Measurements from ENCODE around the gene AP3S2.

The AP3S2 gene

GRCh38 chr15:89812847-89813320 is 80.9 kb downstream of the AP3S2 start:
- TF ChIP-seq CTCF (IDR thresholded peaks at IDR 0.05) = no peak
- Histone ChIP-seq H3K27ac (peak overlapping the region in 1 of 2 donors; percentile 81), H3K4me3 (peak overlapping the region; percentile 78)
- DNase-seq (ENCODE audit: low spot score) = no peak

- no peak for DNase-seq (ENCODE audit: low spot score)
- H3K4me3 ChIP-seq = peak overlapping the region; percentile 78
- H3K27ac ChIP-seq = peak overlapping the region in 1 of 2 donors; percentile 81
- no peak for TF ChIP-seq CTCF (IDR thresholded peaks at IDR 0.05)
Observed at GRCh38 chr15:89812011-89812846, 81.6 kb downstream of the AP3S2 start.

GRCh38 chr15:89810837-89811236 is 83.0 kb downstream of the AP3S2 start:
- H3K4me3 ChIP-seq = no peak overlapping the region
- DNase-seq (ENCODE audit: low spot score) = no peak
- no peak for TF ChIP-seq CTCF (IDR thresholded peaks at IDR 0.05)
- H3K27ac ChIP-seq = no peak overlapping the region

GRCh38 chr15:89809787-89810148 is 84.0 kb downstream of the AP3S2 start:
- DNase-seq (ENCODE audit: low spot score) = no peak
- H3K27ac ChIP-seq = no peak overlapping the region
- no peak for TF ChIP-seq CTCF (IDR thresholded peaks at IDR 0.05)

GRCh38 chr15:89809093-89809786 is 84.6 kb downstream of the AP3S2 start:
- H3K27ac ChIP-seq = no peak overlapping the region
- no peak for DNase-seq (ENCODE audit: low spot score)

More at GRCh38 chr15:89809787-89810148, 84.0 kb downstream of the AP3S2 start:
- H3K4me3 ChIP-seq = no peak overlapping the region

GRCh38 chr15:89808160-89808870 is 85.5 kb downstream of the AP3S2 start:
- H3K4me3 ChIP-seq = no peak overlapping the region
- no peak for DNase-seq (ENCODE audit: low spot score)
- TF ChIP-seq CTCF (IDR thresholded peaks at IDR 0.05) = no peak
- H3K27ac ChIP-seq = no peak overlapping the region

More at GRCh38 chr15:89809093-89809786, 84.6 kb downstream of the AP3S2 start:
- no peak overlapping the region for H3K4me3 ChIP-seq
- TF ChIP-seq CTCF (IDR thresholded peaks at IDR 0.05) = no peak

All from coronary artery (tissue), 2 donors.